Measurements from ENCODE around the gene TMEM235.

GRCh38 chr17:78235885-78236284 lies 4.5 kb downstream of the TMEM235 start:
- TF ChIP-seq POLR2A (IDR thresholded peaks at IDR 0.05) (no peak), CTCF (IDR thresholded peaks at IDR 0.05) (no peak)
